Fibroblast of lung (primary cell): ENCODE data around the gene GIPC3. TPM values are rescaled to one million over a fixed set of nuclear protein-coding genes. Genes with fewer than 3 reads are reported as not detected.

Experiments used
- DNase-seq, 2 donors: peaks; one replicate each; pipeline versions ENCODE4 v3.0.0 to v3.0.0-alpha.2; 2010; ENCODE audit warnings: low read depth in 2 of 2
- H2AFZ ChIP-seq: 2 replicates; pipeline ENCODE4 v1.5.1; 2012; ENCODE audit warnings: low read length, control low read depth, inconsistent platforms
- H3K27ac ChIP-seq: 2 replicates; pipeline ENCODE4 v1.5.1; 2011; ENCODE audit warnings: low read length, control low read depth; ENCODE audit not compliant: insufficient read depth
- H3K27me3 ChIP-seq: 2 replicates; pipeline ENCODE4 v1.5.1; 2011; ENCODE audit warnings: mild to moderate bottlenecking, low read length; ENCODE audit not compliant: control insufficient read depth, insufficient read depth
- H3K36me3 ChIP-seq: 2 replicates; pipeline ENCODE4 v1.5.1; 2011; ENCODE audit warnings: low read length; ENCODE audit not compliant: control insufficient read depth, insufficient read depth
- H3K4me1 ChIP-seq: 2 replicates; pipeline ENCODE4 v1.5.1; 2011; ENCODE audit warnings: low read length; ENCODE audit not compliant: control insufficient read depth, insufficient read depth; ENCODE audit errors: extremely low read depth
- H3K4me2 ChIP-seq: 2 replicates; pipeline ENCODE4 v1.5.1; 2011; ENCODE audit warnings: low read length, control low read depth; ENCODE audit not compliant: insufficient read depth; ENCODE audit errors: extremely low read depth
- H3K4me3 ChIP-seq, 4 experiments: fragments of 200-600 bp in 1 of 4; sonication (generic) in 1 of 4; replicated peaks in 1 of 4; 2 replicates each; pipeline ENCODE4 v1.5.1; 2011 to 2016; ENCODE audit warnings: low read length in 4 of 4, low read depth in 3 of 4, mild to moderate bottlenecking in 3 of 4, control low read depth in 2 of 4, inconsistent platforms in 1 of 4, mixed read lengths in 1 of 4; ENCODE audit not compliant: insufficient read depth in 1 of 4; ENCODE audit errors: control extremely low read depth in 1 of 4
- H3K79me2 ChIP-seq: 2 replicates; pipeline ENCODE4 v1.5.1; 2012; ENCODE audit warnings: mild to moderate bottlenecking, low read length, inconsistent platforms; ENCODE audit not compliant: control insufficient read depth, insufficient read depth
- H3K9ac ChIP-seq: 2 replicates; pipeline ENCODE4 v1.5.1; 2011; ENCODE audit warnings: mild to moderate bottlenecking, low read length, control low read depth; ENCODE audit not compliant: insufficient read depth
- H3K9me3 ChIP-seq: 2 replicates; pipeline ENCODE4 v1.5.1; 2012; ENCODE audit warnings: low read depth, low read length; ENCODE audit not compliant: control insufficient read depth, insufficient read depth
- H4K20me1 ChIP-seq: 2 replicates; pipeline ENCODE4 v1.5.1; 2011; ENCODE audit warnings: low read length; ENCODE audit not compliant: control insufficient read depth, insufficient read depth; ENCODE audit errors: extremely low read depth
- CTCF ChIP-seq, 2 donors: IDR thresholded peaks in 1 of 2; conservative IDR thresholded peaks in 1 of 2; 1 replicate in 1 of 2; 2 replicates in 1 of 2; pipeline ENCODE4 v1.5.1; 2011 to 2012; ENCODE audit warnings: low read length in 2 of 2, control low read depth in 1 of 2, inconsistent platforms in 1 of 2, low read depth in 1 of 2, mild to moderate bottlenecking in 1 of 2
- EZH2 ChIP-seq: IDR thresholded peaks from 2 replicates; pipeline ENCODE4 v1.5.1; 2012; ENCODE audit warnings: low read length, control low read depth, mild to moderate bottlenecking; ENCODE audit errors: missing control alignments
- polyA plus RNA-seq, 2 donors: library from polyadenylated mRNA; depleted of rRNA in 1 of 2; stranded (reverse) in 1 of 2; unstranded in 1 of 2; fragments of >200 nt; gene quantifications; 2 replicates each; pipeline ENCODE4 v1.2.1, GENCODE V29; 2011 to 2012; ENCODE audit warnings: missing spikeins in 1 of 2
- total RNA-seq: library from RNA; depleted of rRNA; stranded (reverse); fragments of >200 nt; gene quantifications from 2 replicates; pipeline ENCODE4 v1.2.1, GENCODE V29; 2014

The GIPC3 gene
- total and polyA plus RNA-seq, 2 donors (not counting 1 experiment from before 2014, with no cell fraction given), result under 0.01 to 0.60 TPM

- Histone ChIP-seq H3K36me3 (peaks cover 13% of the 10 kb centered on the region), H3K27ac (no peak overlapping the region), H3K4me3 (no peak overlapping the region), H3K9ac (no peak overlapping the region), H2AFZ (no peak overlapping the region), H4K20me1 (no peaks in the 10 kb centered on the region), H3K9me3 (no peaks in the 10 kb centered on the region), H3K79me2 (peaks cover under 1% of the 10 kb centered on the region), H3K4me2 (no peak overlapping the region), H3K4me1 (no peaks in the 10 kb centered on the region), H3K27me3 (no peaks in the 10 kb centered on the region)
- TF ChIP-seq EZH2 (no peak), CTCF (conservative IDR thresholded peaks at IDR 0.05 in 1 of 2, IDR thresholded peaks at IDR 0.05 in 1 of 2; ENCODE audit: low read depth in 1 of 2, low read length in 2 of 2) (no peak)
- no peak for DNase-seq
Observed at GRCh38 chr19:3618811-3619630, 33.7 kb downstream of the GIPC3 start.

GRCh38 chr19:3619631-3620012, 34.3 kb downstream of the GIPC3 start:
- Histone ChIP-seq H3K4me3 (no peak overlapping the region), H3K9ac (no peak overlapping the region), H3K36me3 (peaks cover 9% of the 10 kb centered on the region)

More at GRCh38 chr19:3619631-3620012, 34.3 kb downstream of the GIPC3 start:
- Histone ChIP-seq H3K4me2 (no peak overlapping the region), H2AFZ (no peak overlapping the region), H4K20me1 (no peaks in the 10 kb centered on the region), H3K9me3 (no peaks in the 10 kb centered on the region), H3K27ac (no peak overlapping the region), H3K27me3 (no peaks in the 10 kb centered on the region), H3K4me1 (no peaks in the 10 kb centered on the region), H3K79me2 (peaks cover 7% of the 10 kb centered on the region)
- DNase-seq, result no peak
- no peak for TF ChIP-seq EZH2
- TF ChIP-seq CTCF (conservative IDR thresholded peaks at IDR 0.05 in 1 of 2, IDR thresholded peaks at IDR 0.05 in 1 of 2; ENCODE audit: low read depth in 1 of 2, low read length in 2 of 2), result no peak
